NT2/D1 (cell line): ENCODE data around the gene CASP14.

ENCODE experiments used
- SUZ12 ChIP-seq: IDR thresholded peaks from 2 replicates; pipeline ENCODE4 v1.6.1; 2011; ENCODE audit not compliant: insufficient read length, insufficient read depth; ENCODE audit errors: extremely low read depth
- ZNF274 ChIP-seq: IDR thresholded peaks from 2 replicates; pipeline ENCODE4 v1.6.1; 2011; ENCODE audit warnings: mild to moderate bottlenecking, low read depth, low read length

DNA sequence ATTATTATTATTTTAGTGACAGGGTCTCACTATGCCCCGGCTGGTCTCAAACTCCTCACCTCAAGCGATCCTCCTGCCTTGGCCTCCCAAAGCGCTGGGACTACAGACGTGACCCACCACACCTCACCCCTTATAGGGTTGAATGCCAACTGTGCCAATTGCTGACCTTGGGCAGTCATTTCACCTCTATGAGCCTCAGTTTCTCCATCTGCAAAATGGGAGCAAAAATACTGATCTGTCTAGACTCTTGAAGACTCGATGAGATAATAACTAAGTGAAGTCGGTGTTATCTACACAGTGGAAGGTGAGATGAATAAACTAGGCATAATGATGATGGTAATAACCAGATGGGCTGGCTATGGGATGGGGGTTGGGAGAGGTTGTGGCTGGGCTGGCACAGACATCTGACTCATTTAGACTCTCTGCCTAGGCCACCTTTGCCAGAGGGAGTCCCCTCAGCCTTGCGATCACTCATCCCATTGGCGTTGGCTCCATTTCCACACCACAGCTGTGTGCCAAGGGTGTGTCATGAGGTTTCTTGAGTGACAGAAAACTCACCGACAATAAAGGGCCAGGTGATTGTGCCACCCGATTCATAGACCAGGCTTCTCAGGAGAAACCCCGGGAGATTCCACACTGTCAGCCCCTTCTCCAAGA is at the start of gene CASP14:
- TF ChIP-seq ZNF274 (no peak), SUZ12 (no peak)
